B cell (primary cell): ENCODE data around the gene MEIOB. TPM values are rescaled to one million over a fixed set of nuclear protein-coding genes. Genes with fewer than 3 reads are reported as not detected.

ENCODE experiments used
- ATAC-seq: fragments of 200-7000 bp; cut with Tn5 transposase; one replicate; pipeline ENCODE4 v1.10.0; 2021; ENCODE audit warnings: low read depth, mild to moderate bottlenecking, moderate number of reproducible peaks, moderate library complexity
- CTCF ChIA-PET: fragments of 350-600 bp; sonication (Branson Sonifier 250); formaldehyde crosslinking; loops from one replicate; lab custom pipeline; 2021; ENCODE audit warnings: antibody characterized with exemption, inconsistent platforms; lab: Charles Lee
- POLR2A ChIA-PET: fragments of 350-600 bp; sonication (Branson Sonifier 250); formaldehyde crosslinking; loops from one replicate; lab custom pipeline; 2021; ENCODE audit warnings: antibody characterized with exemption; lab: Charles Lee
- DNase-seq: peaks from one replicate; pipeline ENCODE4 v3.0.0; 2013
- H2AFZ ChIP-seq: 2 replicates; pipeline ENCODE4 v1.6.1; 2012; ENCODE audit warnings: mild to moderate bottlenecking, low read depth, low read length; ENCODE audit not compliant: insufficient read depth, poor library complexity, severe bottlenecking
- H3K27ac ChIP-seq, 2 donors: 1 replicate in 1 of 2; 2 replicates in 1 of 2; pipeline ENCODE4 v1.5.1; 2012 to 2013; ENCODE audit warnings: low read length in 2 of 2, mild to moderate bottlenecking in 2 of 2, moderate library complexity in 1 of 2
- H3K27me3 ChIP-seq, 4 experiments: fragments of 200-600 bp in 1 of 4; sonication (generic) in 1 of 4; replicated peaks in 1 of 4; 1 replicate in 2 of 4; 2 replicates in 2 of 4; pipeline versions ENCODE4 v1.6.1 to v1.7.0; 2013 to 2016; ENCODE audit warnings: low read length in 3 of 4, mild to moderate bottlenecking in 2 of 4, mixed read lengths in 1 of 4, moderate library complexity in 1 of 4; ENCODE audit not compliant: insufficient read depth in 4 of 4, control insufficient read depth in 3 of 4; ENCODE audit errors: control extremely low read depth in 1 of 4
- H3K36me3 ChIP-seq, 2 experiments: replicated peaks in 1 of 2; 1 replicate in 1 of 2; 2 replicates in 1 of 2; pipeline versions ENCODE4 v1.6.1 to v1.7.1; 2013; ENCODE audit warnings: low read length in 1 of 2; ENCODE audit not compliant: insufficient read depth in 2 of 2, control insufficient read depth in 1 of 2; ENCODE audit errors: control extremely low read depth in 1 of 2, extremely low read depth in 1 of 2
- H3K4me1 ChIP-seq, 2 donors: fragments of 200-600 bp in 1 of 2; sonication (generic) in 1 of 2; 1 replicate in 1 of 2; 2 replicates in 1 of 2; pipeline versions ENCODE4 v1.5.1 to v1.6.1; 2013 to 2017; ENCODE audit warnings: low read length in 2 of 2; ENCODE audit not compliant: control insufficient read depth in 2 of 2, insufficient read depth in 2 of 2
- H3K4me2 ChIP-seq: replicated peaks from 2 replicates; pipeline ENCODE3; 2012; ENCODE audit warnings: mild to moderate bottlenecking, low read depth, low read length; ENCODE audit not compliant: poor library complexity, severe bottlenecking
- H3K4me3 ChIP-seq, 5 experiments: fragments of 200-600 bp in 1 of 5; sonication (generic) in 1 of 5; 1 replicate in 3 of 5; 2 replicates in 2 of 5; pipeline versions ENCODE4 v1.5.1 to v1.7.0; 2011 to 2016; ENCODE audit warnings: low read length in 4 of 5, mild to moderate bottlenecking in 4 of 5, low read depth in 2 of 5, control low read depth in 1 of 5, moderate library complexity in 1 of 5; ENCODE audit not compliant: insufficient read depth in 1 of 5; ENCODE audit errors: control extremely low read depth in 1 of 5, extremely low read depth in 1 of 5
- H3K79me2 ChIP-seq: fragments of 200-600 bp; sonication (generic); one replicate; pipeline ENCODE4 v1.6.0; 2016; ENCODE audit warnings: low read length; ENCODE audit not compliant: control insufficient read depth, insufficient read depth
- H3K9ac ChIP-seq: fragments of 200-600 bp; sonication (generic); 2 replicates; pipeline ENCODE4 v1.6.1; 2017; ENCODE audit warnings: mild to moderate bottlenecking, low read length, moderate library complexity
- H3K9me3 ChIP-seq, 3 donors: one replicate each; pipeline versions ENCODE4 v1.6.1 to v1.7.1; 2013; ENCODE audit warnings: low read length in 2 of 3; ENCODE audit not compliant: control insufficient read depth in 2 of 3, insufficient read depth in 1 of 3; ENCODE audit errors: control extremely low read depth in 1 of 3
- H4K20me1 ChIP-seq: 2 replicates; pipeline ENCODE4 v1.6.0; 2012; ENCODE audit warnings: mild to moderate bottlenecking, low read length; ENCODE audit not compliant: insufficient read depth, control insufficient read depth, poor library complexity, severe bottlenecking
- H3K27ac Mint-ChIP-seq: one replicate; pipeline ENCODE4 v1.8.0; 2021; ENCODE audit warnings: mixed read lengths
- H3K27me3 Mint-ChIP-seq: one replicate; pipeline ENCODE4 v1.8.0; 2021; ENCODE audit warnings: mixed read lengths
- H3K4me1 Mint-ChIP-seq: one replicate; pipeline ENCODE4 v1.8.0; 2021; ENCODE audit warnings: mixed read lengths
- H3K4me3 Mint-ChIP-seq: one replicate; pipeline ENCODE4 v1.8.0; 2021; ENCODE audit warnings: mixed read lengths
- H3K9me3 Mint-ChIP-seq: one replicate; pipeline ENCODE4 v1.8.0; 2022; ENCODE audit warnings: mixed read lengths; ENCODE audit not compliant: insufficient read depth
- EZH2 ChIP-seq: IDR thresholded peaks from 2 replicates; pipeline ENCODE4 v1.6.1; 2012; ENCODE audit warnings: borderline replicate concordance, low read depth, mild to moderate bottlenecking, moderate library complexity, low read length; ENCODE audit not compliant: insufficient read depth, poor library complexity, severe bottlenecking
- WGBS: methylation state at CpG from one replicate; pipeline ENCODE4 v1.1.5; 2013; ENCODE audit warnings: missing lambda C conversion rate; ENCODE audit not compliant: insufficient coverage; 5-methylcytosine and 5-hydroxymethylcytosine counted together
- intact Hi-C: fragments of 100-400 bp; cut with micrococcal nuclease; formaldehyde crosslinking; loops from one replicate; pipeline ENCODE4 v1.10.0; 2022
- polyA plus RNA-seq: library from polyadenylated mRNA; depleted of rRNA; stranded (reverse); fragments of >200 nt; gene quantifications from 2 replicates; pipeline ENCODE4 v1.2.3, GENCODE V29; 2012
- total RNA-seq, 2 donors: library from RNA; stranded (reverse); fragments of 120-200 nt in 1 of 2; gene quantifications; 1 replicate in 1 of 2; 2 replicates in 1 of 2; pipeline versions ENCODE4 v1.2.3 to v1.2.4, GENCODE V29; 2013 to 2022
- TF ChIP-seq, protein P1 (sequence below): fragments of 200-600 bp; IDR thresholded peaks from one replicate; pipeline ENCODE4 v1.8.0; 2022; ENCODE audit warnings: antibody characterized with exemption, mild to moderate bottlenecking

MEIOB gene
- total and polyA plus RNA-seq, 2 donors (not counting 1 experiment from before 2014, with no cell fraction given) = not detected

- intact Hi-C loops = no loop called here
Observed at GRCh38 chr16:1793578-1794220, 78.3 kb downstream of the MEIOB start, which contains the start of gene IGFALS. IGFALS (minus strand) TSS chr16:1793705; CDS start chr16:1793652, 53 bp downstream.

More at GRCh38 chr16:1793578-1794220, 78.3 kb downstream of the MEIOB start, which contains the start of gene IGFALS:
- H3K9me3 Mint-ChIP-seq = peaks cover 2% of the 10 kb centered on the region
- POLR2A ChIA-PET = no interaction called here
- Histone ChIP-seq H3K4me2 (no peak within 1 kb of the TSS), H3K36me3 (peaks cover 0 to 11% of the 10 kb centered on the region in 2 experiments), H4K20me1 (peaks cover 3% of the 10 kb centered on the region), H2AFZ (no peak within 1 kb of the TSS), H3K4me1 (no peaks in the 10 kb centered on the region), H3K9ac (no peak within 1 kb of the TSS), H3K4me3 (no peak within 1 kb of the TSS), H3K27ac (no peak within 1 kb of the TSS), H3K79me2 (peaks cover 14% of the 10 kb centered on the region), H3K27me3 (no peaks in the 10 kb centered on the region), H3K9me3 (peaks cover 0 to 19% (median 7%) of the 10 kb centered on the region in 3 donors)
- no peaks in the 10 kb centered on the region for H3K27me3 Mint-ChIP-seq
- DNase-seq (no peak), ATAC-seq (no peak)
- H3K4me1 Mint-ChIP-seq = no peaks in the 10 kb centered on the region
- TF ChIP-seq, protein P1, sequence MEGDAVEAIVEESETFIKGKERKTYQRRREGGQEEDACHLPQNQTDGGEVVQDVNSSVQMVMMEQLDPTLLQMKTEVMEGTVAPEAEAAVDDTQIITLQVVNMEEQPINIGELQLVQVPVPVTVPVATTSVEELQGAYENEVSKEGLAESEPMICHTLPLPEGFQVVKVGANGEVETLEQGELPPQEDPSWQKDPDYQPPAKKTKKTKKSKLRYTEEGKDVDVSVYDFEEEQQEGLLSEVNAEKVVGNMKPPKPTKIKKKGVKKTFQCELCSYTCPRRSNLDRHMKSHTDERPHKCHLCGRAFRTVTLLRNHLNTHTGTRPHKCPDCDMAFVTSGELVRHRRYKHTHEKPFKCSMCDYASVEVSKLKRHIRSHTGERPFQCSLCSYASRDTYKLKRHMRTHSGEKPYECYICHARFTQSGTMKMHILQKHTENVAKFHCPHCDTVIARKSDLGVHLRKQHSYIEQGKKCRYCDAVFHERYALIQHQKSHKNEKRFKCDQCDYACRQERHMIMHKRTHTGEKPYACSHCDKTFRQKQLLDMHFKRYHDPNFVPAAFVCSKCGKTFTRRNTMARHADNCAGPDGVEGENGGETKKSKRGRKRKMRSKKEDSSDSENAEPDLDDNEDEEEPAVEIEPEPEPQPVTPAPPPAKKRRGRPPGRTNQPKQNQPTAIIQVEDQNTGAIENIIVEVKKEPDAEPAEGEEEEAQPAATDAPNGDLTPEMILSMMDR = no peak
- no peak for TF ChIP-seq EZH2
- WGBS = 93% methylated on average over 28 of the region's 28 CpGs
- H3K27ac Mint-ChIP-seq = no peak within 1 kb of the TSS
- no peak within 1 kb of the TSS for H3K4me3 Mint-ChIP-seq
- CTCF ChIA-PET = no interaction called here
